ENCODE data around the gene DNM3.
"Not testable (repeated sequence)": the region's sequence is repeated elsewhere in the genome, so short reads cannot be mapped to it uniquely, and the experiment has no call there.

Gene DNM3

GRCh38 chr1:172054172-172054571 is 212.9 kb downstream of the DNM3 start:
- DNase-seq: no peak

DNA sequence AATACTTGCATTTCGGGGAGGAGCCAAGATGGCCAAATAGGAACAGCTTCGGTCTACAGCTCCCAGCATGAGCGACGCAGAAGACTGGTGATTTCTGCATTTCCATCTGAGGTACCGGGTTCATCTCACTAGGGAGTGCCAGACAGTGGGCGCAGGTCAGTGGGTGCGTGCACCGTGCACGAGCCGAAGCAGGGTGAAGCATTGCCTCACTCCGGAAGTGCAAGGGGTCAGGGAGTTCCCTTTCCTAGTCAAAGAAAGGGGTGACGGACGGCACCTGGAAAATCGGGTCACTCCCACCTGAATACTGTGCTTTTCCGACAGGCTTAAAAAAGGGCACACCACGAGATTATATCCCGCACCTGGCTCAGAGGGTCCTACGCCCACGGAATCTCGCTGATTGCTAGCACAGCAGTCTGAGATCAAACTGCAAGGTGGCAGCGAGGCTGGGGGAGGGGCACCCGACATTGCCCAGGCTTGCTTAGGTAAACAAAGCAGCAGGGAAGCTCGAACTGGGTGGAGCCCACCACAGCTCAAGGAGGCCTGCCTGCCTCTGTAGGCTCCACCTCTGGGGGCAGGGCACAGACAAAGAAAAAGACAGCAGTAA is 214.6 kb downstream of the DNM3 start:
- not testable (repeated sequence) for DNase-seq

GRCh38 chr1:172068334-172068733 is 227.0 kb downstream of the DNM3 start:
- no peak for DNase-seq

DNA sequence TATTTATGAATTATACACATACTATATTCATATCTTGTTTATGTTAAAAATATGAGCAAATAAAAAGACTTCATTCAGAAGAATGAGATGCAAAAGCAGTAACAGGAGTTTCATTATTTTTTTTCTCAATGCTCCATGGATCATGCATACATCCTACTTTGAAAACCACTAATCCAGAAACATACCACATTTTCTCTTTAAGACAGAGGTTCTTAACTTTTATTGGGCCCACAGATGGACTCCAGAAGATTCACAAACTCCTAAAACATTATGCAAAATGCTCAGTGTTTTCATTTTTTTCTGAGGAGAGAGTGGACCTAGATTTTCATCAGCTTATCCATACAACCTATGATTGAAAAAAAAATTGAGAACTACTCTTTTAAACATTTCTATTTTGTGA is 227.8 kb downstream of the DNM3 start:
- DNase-seq: no peak

- DNase-seq: no peak
These were observed 228.2 kb downstream of the DNM3 start for GRCh38 chr1:172069534-172069933.

DNA sequence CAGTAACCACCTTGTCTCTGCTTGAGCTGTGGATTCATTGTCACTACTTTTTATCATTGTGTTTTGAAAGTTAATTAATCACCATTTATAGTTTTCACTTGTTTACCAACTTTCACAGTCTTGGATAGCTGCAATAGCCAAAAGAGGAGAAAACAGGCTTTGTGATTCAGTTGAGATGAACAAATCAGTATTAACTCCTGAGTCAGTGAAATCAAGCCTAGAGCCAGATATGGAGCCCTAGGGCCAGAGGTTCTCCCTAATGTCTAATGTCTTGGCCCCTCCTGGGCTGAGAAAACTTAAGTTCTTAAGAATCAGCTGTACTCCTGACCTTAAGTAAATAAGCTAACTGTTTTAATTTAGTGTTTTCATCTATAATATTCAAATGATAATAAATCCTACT is 228.8 kb downstream of the DNM3 start:
- no peak for DNase-seq

- no peak for DNase-seq
These were observed 230.4 kb downstream of the DNM3 start for GRCh38 chr1:172071746-172072145.

- not testable (repeated sequence) for DNase-seq
These were observed 238.6 kb downstream of the DNM3 start for GRCh38 chr1:172079859-172080258.

DNA sequence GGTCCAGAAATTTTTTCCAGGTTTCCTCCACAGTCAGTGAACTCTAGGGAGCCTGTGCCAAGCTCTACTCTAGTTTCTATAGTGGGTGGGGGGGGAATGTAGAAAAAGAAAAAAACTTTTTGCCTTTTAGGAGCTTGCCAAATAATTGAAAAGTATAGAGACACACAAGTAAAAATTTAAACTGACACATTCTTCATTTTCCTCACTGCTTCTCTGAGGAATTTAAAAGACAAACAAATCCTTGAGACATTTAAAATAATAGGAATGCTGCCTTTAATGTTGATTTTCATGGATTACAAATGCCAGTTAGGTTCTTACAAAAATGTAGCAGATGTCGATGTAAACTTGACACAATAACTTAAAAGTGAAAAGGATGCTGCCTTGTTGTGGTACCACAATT is 241.9 kb downstream of the DNM3 start:
- no peak for DNase-seq

- no peak for DNase-seq
These were observed 243.6 kb downstream of the DNM3 start for GRCh38 chr1:172084876-172085275.

DNA sequence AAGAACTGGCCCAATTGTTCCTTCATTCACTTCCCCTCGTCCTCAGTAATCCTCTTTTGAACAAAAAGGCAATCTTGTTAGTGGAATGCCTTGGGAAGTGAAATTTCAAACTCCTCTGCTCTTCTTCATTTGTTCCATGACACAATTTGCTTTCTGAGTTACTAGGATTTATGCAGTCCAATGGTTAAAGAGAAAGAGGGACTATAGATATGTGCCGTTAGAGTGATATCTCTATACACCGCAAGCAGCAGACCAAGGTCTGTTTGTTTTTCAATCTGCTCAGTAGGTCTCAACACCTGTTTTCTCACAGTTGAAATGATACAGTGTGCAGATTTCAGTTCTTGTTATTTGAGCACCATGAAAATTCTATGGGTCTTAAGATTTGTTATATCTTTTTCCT is 244.0 kb downstream of the DNM3 start:
- DNase-seq: no peak

DNA sequence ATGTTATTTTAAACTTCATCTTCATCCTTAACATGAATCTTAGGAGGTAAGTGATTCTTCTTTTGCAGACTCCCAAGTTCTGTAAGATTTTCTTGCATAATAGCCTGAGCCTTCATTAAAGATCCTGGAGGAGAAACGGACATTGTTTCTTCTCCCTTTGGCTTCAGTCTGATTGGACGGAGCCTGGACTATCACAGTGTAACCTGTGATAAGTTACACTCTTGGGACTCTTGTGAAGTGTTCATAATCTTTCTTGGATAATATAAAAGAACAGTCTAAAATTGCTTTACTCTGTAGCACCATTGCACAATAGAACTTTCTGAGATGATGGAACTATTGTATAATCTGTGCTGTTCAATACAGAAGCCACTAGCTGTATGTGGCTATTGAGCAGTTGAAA is 244.8 kb downstream of the DNM3 start:
- no peak for DNase-seq

GRCh38 chr1:172088256-172088655 is 247.0 kb downstream of the DNM3 start:
- no peak for DNase-seq

DNA sequence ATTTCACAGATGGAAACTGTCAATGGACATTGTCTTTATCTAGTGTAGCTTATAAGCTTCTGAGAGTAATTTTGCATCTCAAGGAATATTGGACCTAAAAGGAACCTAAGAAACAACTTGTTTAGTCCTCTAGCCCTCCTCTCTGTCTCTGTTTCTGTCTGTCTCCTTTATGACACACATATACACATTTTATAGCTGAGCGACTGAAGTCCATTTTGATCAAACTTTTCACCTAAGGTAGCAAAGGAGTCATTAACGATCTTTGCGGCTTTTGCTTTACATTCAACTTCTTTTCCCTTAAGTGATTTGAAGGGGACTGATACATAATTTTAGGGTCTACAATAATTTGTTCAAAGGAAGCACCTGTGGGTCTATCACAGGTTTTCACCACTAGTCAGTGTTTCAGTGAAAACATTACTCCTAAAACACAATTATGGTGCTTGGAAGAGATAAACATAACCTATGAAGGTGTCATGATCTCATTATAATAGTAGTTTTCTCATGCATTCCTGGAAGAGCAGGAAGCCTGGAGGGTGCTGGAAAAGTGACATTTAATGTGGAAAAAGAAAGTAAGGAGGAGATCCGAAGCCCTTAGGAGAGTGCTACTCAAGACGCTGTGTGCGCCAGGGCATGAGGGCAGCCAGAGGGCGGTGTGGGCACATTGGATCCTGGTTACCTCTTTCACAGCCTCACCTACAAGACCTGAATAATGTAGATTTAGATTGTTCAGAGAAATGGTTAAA is 248.6 kb downstream of the DNM3 start:
- peak; percentile 11 for DNase-seq

DNA sequence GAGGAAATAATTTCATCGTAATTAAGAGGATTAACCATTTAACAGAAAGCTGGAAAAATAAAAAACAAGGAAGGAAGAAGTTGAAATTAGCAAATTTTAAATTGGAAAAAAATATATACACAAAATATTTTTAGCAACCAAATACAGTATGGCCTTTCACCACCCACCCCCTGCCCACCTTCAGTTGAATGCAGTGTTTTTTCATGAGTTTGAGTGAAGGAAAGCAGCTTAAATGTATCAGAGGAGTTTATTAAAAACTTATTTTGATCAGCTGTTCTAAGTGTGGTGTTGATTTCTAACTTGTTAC is 249.2 kb downstream of the DNM3 start:
- no peak for DNase-seq

DNA sequence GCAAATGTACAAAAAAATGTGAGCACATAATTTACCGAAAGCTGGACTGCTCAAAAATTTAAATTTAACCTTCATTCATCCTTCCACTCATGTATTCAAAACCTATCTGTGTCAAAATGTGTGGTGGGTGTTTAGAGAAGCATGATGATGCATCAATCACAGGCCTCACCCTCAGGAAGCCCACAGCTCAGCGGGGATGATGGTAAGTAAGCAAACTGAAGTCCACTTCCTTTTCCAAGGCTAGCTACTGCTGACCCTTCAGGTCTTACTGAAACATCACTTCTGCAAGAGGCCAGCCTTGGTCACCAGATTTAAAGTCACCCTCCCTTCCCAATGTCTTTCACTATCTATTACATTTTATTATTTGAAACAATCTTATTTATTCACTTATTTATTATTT is 254.5 kb downstream of the DNM3 start:
- no peak for DNase-seq

DNA sequence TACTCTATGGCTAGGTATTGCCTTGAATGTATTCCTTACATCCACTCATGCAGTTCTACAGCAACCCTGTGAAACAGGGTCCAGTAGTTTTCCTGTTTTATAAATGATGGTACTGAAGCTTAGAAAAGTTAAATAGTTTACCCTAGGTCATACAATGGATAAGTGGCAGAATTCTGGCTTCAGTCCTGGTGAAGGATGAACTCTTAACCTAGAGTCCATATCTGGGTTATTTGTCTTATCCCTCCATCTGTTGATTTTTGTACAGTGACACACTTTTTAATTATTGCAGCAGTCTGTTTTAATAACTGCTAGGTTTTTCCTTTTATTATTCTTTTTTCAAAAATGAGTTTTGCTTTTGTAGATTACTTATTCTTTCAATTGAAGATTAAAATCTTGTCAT is 263.9 kb downstream of the DNM3 start:
- DNase-seq: no peak

- DNase-seq: no peak
These were observed 266.1 kb downstream of the DNM3 start for GRCh38 chr1:172107316-172107975.

DNA sequence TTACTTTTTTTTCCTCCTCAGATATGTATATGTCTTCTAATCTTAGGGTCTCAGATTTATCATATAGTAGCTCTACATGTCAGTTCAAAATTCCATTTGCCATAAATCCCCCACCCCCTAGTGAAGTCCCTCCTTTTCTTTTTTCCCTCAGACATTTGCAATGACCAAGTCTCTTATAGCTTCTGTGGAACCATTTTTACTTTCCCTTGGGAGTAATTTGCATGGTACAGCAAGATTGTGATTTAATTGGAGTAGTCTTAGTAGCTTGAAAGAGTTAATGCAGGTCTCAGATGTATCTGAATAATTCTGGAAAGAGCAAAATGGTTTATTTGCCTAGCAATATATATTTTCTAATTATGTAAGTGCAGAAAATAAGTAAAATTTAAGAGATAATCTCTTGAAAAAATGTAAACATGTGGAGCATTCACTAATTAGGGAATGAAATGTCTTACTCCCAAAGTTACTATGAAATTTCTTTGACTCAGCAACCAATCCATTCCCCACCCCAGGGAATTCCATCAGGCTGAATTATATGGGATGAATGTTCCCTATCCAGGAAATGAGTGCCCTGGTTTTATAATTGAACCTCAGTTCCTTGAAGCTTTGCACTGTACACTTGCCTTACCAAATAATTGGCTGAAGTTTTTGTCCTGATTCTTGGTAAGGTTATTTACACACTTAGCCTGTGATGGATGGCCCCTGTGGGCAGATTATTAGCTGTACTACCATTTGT is 267.0 kb downstream of the DNM3 start:
- DNase-seq: no peak

GRCh38 chr1:172109359-172109758 is 268.1 kb downstream of the DNM3 start:
- DNase-seq: no peak

DNA sequence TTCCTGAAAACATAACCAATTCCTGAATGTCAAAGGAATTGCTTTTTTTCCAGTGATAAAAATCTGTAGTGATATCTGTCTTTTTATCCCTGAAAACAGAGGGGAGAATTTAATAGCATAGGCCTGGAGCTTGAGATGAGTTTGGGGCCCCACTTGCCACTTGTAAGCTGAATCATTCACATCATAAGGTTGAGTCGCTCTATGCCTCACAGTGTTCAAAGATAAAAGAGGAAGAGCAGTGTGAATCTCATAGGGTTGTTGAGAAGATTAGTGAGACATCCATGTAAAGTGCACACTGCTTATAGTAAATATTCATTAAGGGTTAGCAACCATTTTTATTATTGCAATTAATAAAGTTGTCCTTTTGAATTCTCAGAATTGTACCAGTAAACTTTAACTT is 271.3 kb downstream of the DNM3 start:
- no peak for DNase-seq

- no peak for DNase-seq
These were observed 276.5 kb downstream of the DNM3 start for GRCh38 chr1:172117800-172118199.

GRCh38 chr1:172118618-172119017 is 277.3 kb downstream of the DNM3 start:
- DNase-seq: no peak

DNA sequence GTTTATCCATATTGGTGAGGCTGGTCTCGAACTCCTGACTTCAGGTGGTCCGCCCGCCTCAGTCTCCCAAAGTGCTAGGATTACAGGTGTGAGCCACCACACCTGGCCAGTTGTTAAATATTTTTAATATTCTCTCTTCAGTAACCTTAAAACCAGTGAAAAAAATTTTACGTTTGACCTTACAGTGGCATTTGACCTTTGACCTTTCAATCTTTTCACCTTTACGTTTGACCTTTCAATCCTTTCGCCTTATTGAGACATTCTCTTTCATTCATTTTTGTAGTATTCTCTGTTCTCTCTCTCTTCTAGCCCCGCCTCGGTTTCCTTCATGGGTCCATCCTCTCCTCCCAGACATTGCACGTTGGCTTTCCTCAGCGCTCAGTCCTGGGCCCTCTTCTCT is 277.9 kb downstream of the DNM3 start:
- no peak for DNase-seq

All from COR-L47 (cell line).